Choroid plexus epithelial cell (primary cell): Measurements from ENCODE around the gene TRAPPC2B.

Source experiments
- DNase-seq: peaks from one replicate; pipeline ENCODE4 v3.0.0-alpha.2; 2010; ENCODE audit warnings: low read depth
- H3K4me3 ChIP-seq: 2 replicates; pipeline ENCODE4 v1.5.1; 2011; ENCODE audit warnings: low read depth, mild to moderate bottlenecking, control low read depth, low read length, moderate library complexity
- CTCF ChIP-seq: conservative IDR thresholded peaks from 2 replicates; pipeline ENCODE4 v1.5.1; 2011; ENCODE audit warnings: low read depth, mild to moderate bottlenecking, control low read depth, inconsistent platforms, low read length, moderate library complexity

Gene TRAPPC2B

GRCh38 chr19:57382806-57383488 is 19.6 kb downstream of the TRAPPC2B start:
- DNase-seq: no peak
- TF ChIP-seq CTCF: no peak
- no peak overlapping the region for H3K4me3 ChIP-seq

GRCh38 chr19:57389194-57389729 is 25.9 kb downstream of the TRAPPC2B start:
- H3K4me3 ChIP-seq: peak overlapping the region; percentile 95
- DNase-seq: no peak
- no peak for TF ChIP-seq CTCF

- peak; percentile 37 for TF ChIP-seq CTCF
- DNase-seq: peak; percentile 99
- H3K4me3 ChIP-seq: peak within 1 kb of the TSS; percentile 95
These were observed 26.6 kb downstream of the TRAPPC2B start, which contains the start of gene ZNF548 for GRCh38 chr19:57389730-57390598. TSS of gene ZNF548 (plus strand) at chr19:57389854. CDS start at chr19:57390100, 246 bp downstream.

GRCh38 chr19:57395710-57396109 is 32.4 kb downstream of the TRAPPC2B start:
- TF ChIP-seq CTCF: no peak
- H3K4me3 ChIP-seq: no peak overlapping the region
- no peak for DNase-seq

GRCh38 chr19:57398868-57399267 is 35.5 kb downstream of the TRAPPC2B start:
- TF ChIP-seq CTCF: no peak
- H3K4me3 ChIP-seq: no peak overlapping the region
- no peak for DNase-seq

- TF ChIP-seq CTCF: no peak
- no peak overlapping the region for H3K4me3 ChIP-seq
- no peak for DNase-seq
These were observed 40.6 kb downstream of the TRAPPC2B start for GRCh38 chr19:57403737-57404563.
